Sigmoid colon (tissue), 7 donors: Measurements from ENCODE around the gene ALG8. TPM values are rescaled to one million over a fixed set of nuclear protein-coding genes. Genes with fewer than 3 reads are reported as not detected.

Source experiments
- DNase-seq: peaks from one replicate; pipeline ENCODE4 v3.0.0-alpha.2; 2019
- H3K27ac ChIP-seq, 4 donors: fragments of 200-600 bp; sonication (generic); one replicate each; pipeline ENCODE4 v1.5.1; 2016 to 2019; ENCODE audit warnings: mild to moderate bottlenecking in 1 of 4
- H3K27me3 ChIP-seq, 3 donors: fragments of 200-600 bp; sonication (generic); one replicate each; pipeline ENCODE4 v1.5.1; 2019; ENCODE audit warnings: mild to moderate bottlenecking in 1 of 3
- H3K36me3 ChIP-seq, 4 donors: fragments of 200-600 bp; sonication (generic); one replicate each; pipeline ENCODE4 v1.5.1; 2016 to 2019
- H3K4me1 ChIP-seq, 4 donors: fragments of 200-600 bp; sonication (generic); one replicate each; pipeline ENCODE4 v1.5.1; 2017 to 2019
- H3K4me3 ChIP-seq, 4 donors: fragments of 200-600 bp; sonication (generic); one replicate each; pipeline ENCODE4 v1.5.1; 2017 to 2019; ENCODE audit warnings: mild to moderate bottlenecking in 2 of 4, moderate library complexity in 1 of 4
- H3K9me3 ChIP-seq, 4 donors: fragments of 200-600 bp in 3 of 4; sonication (generic) in 3 of 4; one replicate each; pipeline versions ENCODE4 v1.5.1 to v1.6.1; 2013 to 2019
- CTCF ChIP-seq, 4 experiments: fragments of 450-650 bp in 3 of 4; fragments of 200-600 bp in 1 of 4; IDR thresholded peaks; one replicate each; pipeline ENCODE4 v1.5.1; 2016 to 2019; ENCODE audit warnings: antibody characterized with exemption in 4 of 4, mild to moderate bottlenecking in 3 of 4, moderate library complexity in 2 of 4
- EP300 ChIP-seq, 4 donors: sonication (generic); formaldehyde crosslinking; IDR thresholded peaks; one replicate each; pipeline ENCODE4 v1.6.1; 2017; ENCODE audit warnings: antibody characterized with exemption in 4 of 4
- POLR2A ChIP-seq, 2 donors: fragments of 450-650 bp; IDR thresholded peaks; one replicate each; pipeline ENCODE4 v1.6.1; 2016; ENCODE audit warnings: antibody characterized with exemption in 2 of 2, mild to moderate bottlenecking in 2 of 2, moderate library complexity in 2 of 2
- POLR2AphosphoS5 ChIP-seq, 4 donors: sonication (generic); formaldehyde crosslinking; IDR thresholded peaks; one replicate each; pipeline ENCODE4 v1.6.1; 2017; ENCODE audit warnings: antibody characterized with exemption in 4 of 4
- WGBS, 2 donors: extraction: QIAGEN DNeasy Blood & Tissue Kit; methylation state at CpG; one replicate each; pipeline ENCODE4 v1.1.7; 2013; 5-methylcytosine and 5-hydroxymethylcytosine counted together
- intact Hi-C: fragments of 100-400 bp; cut with DNase I; formaldehyde crosslinking; loops from one replicate; pipeline ENCODE4 v1.15.1; 2023
- polyA plus RNA-seq, 3 donors: library from polyadenylated mRNA; stranded (reverse); fragments of 200-250 nt; gene quantifications; one replicate each; pipeline ENCODE4 v1.2.3, GENCODE V29; 2013
- total RNA-seq, 4 donors: library from RNA; depleted of rRNA; stranded (reverse); fragments of >200 nt; gene quantifications; one replicate each; pipeline ENCODE4 v1.1.0, GENCODE V29; 2016
- donor health status: healthy with polysubstance abuse.
- donor health status: Bipolar disorder and iron deficiency.
- donor health status: healthy.

The ALG8 gene
- total and polyA plus RNA-seq, 7 donors = 13.2 to 26.4 (median 22.4) TPM

- DNase-seq = no peak
- H3K27ac ChIP-seq = no peak overlapping the region
- H3K36me3 ChIP-seq = no peaks in the 10 kb centered on the region
- 65% methylated on average over 3 of the region's 3 CpGs for WGBS, 2 donors
- no peak overlapping the region for H3K4me3 ChIP-seq
- intact Hi-C loops = no loop called here
- TF ChIP-seq POLR2A (IDR thresholded peaks at IDR 0.05) (no peak), CTCF (IDR thresholded peaks at IDR 0.05) (no peak), POLR2AphosphoS5 (IDR thresholded peaks at IDR 0.05) (no peak), EP300 (IDR thresholded peaks at IDR 0.05) (no peak)
- H3K4me1 ChIP-seq = no peaks in the 10 kb centered on the region
- no peaks in the 10 kb centered on the region for H3K27me3 ChIP-seq
- no peaks in the 10 kb centered on the region for H3K9me3 ChIP-seq
Measured at GRCh38 chr11:78131956-78132355, 7.5 kb downstream of the ALG8 start.

GRCh38 chr11:78127403-78127802 lies 12.0 kb downstream of the ALG8 start:
- no peak for DNase-seq
- H3K36me3 ChIP-seq = peaks cover 0 to 16% (median under 1%) of the 10 kb centered on the region in 4 donors
- H3K4me1 ChIP-seq = no peaks in the 10 kb centered on the region
- TF ChIP-seq POLR2A (IDR thresholded peaks at IDR 0.05) (no peak), CTCF (IDR thresholded peaks at IDR 0.05) (no peak), EP300 (IDR thresholded peaks at IDR 0.05) (no peak), POLR2AphosphoS5 (IDR thresholded peaks at IDR 0.05) (no peak)
- no peak overlapping the region for H3K27ac ChIP-seq
- WGBS, 2 donors = 98% methylated on average over 3 of the region's 3 CpGs
- H3K9me3 ChIP-seq = no peaks in the 10 kb centered on the region
- intact Hi-C loops = no loop called here
- H3K27me3 ChIP-seq = no peaks in the 10 kb centered on the region
- no peak overlapping the region for H3K4me3 ChIP-seq

- no peak overlapping the region for H3K4me3 ChIP-seq
- WGBS, 2 donors = 84 to 93% methylated on average over 6 of the region's 6 CpGs
- H3K27me3 ChIP-seq = no peaks in the 10 kb centered on the region
- intact Hi-C loops = no loop called here
- peaks cover 0 to 52% (median 12%) of the 10 kb centered on the region in 4 donors for H3K36me3 ChIP-seq
- H3K9me3 ChIP-seq = no peaks in the 10 kb centered on the region
- no peaks in the 10 kb centered on the region for H3K4me1 ChIP-seq
- no peak for DNase-seq
- no peak for TF ChIP-seq POLR2A (IDR thresholded peaks at IDR 0.05)
- TF ChIP-seq POLR2AphosphoS5 (IDR thresholded peaks at IDR 0.05) = no peak
- TF ChIP-seq EP300 (IDR thresholded peaks at IDR 0.05) = no peak
- TF ChIP-seq CTCF (IDR thresholded peaks at IDR 0.05) = no peak
- no peak overlapping the region for H3K27ac ChIP-seq
Measured at GRCh38 chr11:78112582-78113275, 26.7 kb downstream of the ALG8 start.

GRCh38 chr11:78111298-78111697 lies 28.1 kb downstream of the ALG8 start:
- no peak overlapping the region for H3K27ac ChIP-seq
- no peaks in the 10 kb centered on the region for H3K27me3 ChIP-seq
- no peak overlapping the region for H3K4me3 ChIP-seq
- H3K4me1 ChIP-seq = no peaks in the 10 kb centered on the region
- no peaks in the 10 kb centered on the region for H3K9me3 ChIP-seq
- H3K36me3 ChIP-seq = peaks cover 0 to 50% (median 12%) of the 10 kb centered on the region in 4 donors
- DNase-seq = no peak
- intact Hi-C loops = no loop called here
- 95 to 97% methylated on average over 2 of the region's 2 CpGs for WGBS, 2 donors
- TF ChIP-seq POLR2AphosphoS5 (IDR thresholded peaks at IDR 0.05) (no peak), EP300 (IDR thresholded peaks at IDR 0.05) (no peak), CTCF (IDR thresholded peaks at IDR 0.05) (no peak), POLR2A (IDR thresholded peaks at IDR 0.05) (no peak)

- DNase-seq = no peak
- TF ChIP-seq POLR2A (IDR thresholded peaks at IDR 0.05) (no peak), CTCF (IDR thresholded peaks at IDR 0.05) (no peak), EP300 (IDR thresholded peaks at IDR 0.05) (no peak), POLR2AphosphoS5 (IDR thresholded peaks at IDR 0.05) (no peak)
- intact Hi-C loops = no loop called here
- WGBS, 2 donors = 96 to 98% methylated on average over 2 of the region's 2 CpGs
- Histone ChIP-seq H3K4me3 (no peak overlapping the region), H3K27ac (no peak overlapping the region), H3K4me1 (no peaks in the 10 kb centered on the region), H3K9me3 (no peaks in the 10 kb centered on the region), H3K27me3 (no peaks in the 10 kb centered on the region), H3K36me3 (peaks cover 0 to 53% (median 12%) of the 10 kb centered on the region in 4 donors)
Measured at GRCh38 chr11:78110830-78111229, 28.6 kb downstream of the ALG8 start.
